GM12878 (cell line): ENCODE data around the gene LRRC26. TPM values are rescaled to one million over a fixed set of nuclear protein-coding genes. Genes with fewer than 3 reads are reported as not detected.

Source experiments
- ATF2 ChIP-seq: IDR thresholded peaks from 2 replicates; pipeline ENCODE4 v1.6.1; 2012; ENCODE audit warnings: low read length, inconsistent platforms
- BCL11A ChIP-seq: IDR thresholded peaks from 2 replicates; pipeline ENCODE4 v1.6.1; 2011; ENCODE audit warnings: low read depth, low read length
- CHD2 ChIP-seq: IDR thresholded peaks from 2 replicates; pipeline ENCODE4 v1.6.1; 2011; ENCODE audit warnings: low read depth, low read length, improper control_type of control experiment, borderline replicate concordance
- FOXK2 ChIP-seq: fragments of 450-650 bp; IDR thresholded peaks from 2 replicates; pipeline ENCODE4 v1.6.1; 2017; ENCODE audit warnings: mild to moderate bottlenecking, moderate library complexity
- MTA3 ChIP-seq: IDR thresholded peaks from 2 replicates; pipeline ENCODE4 v1.6.1; 2012; ENCODE audit warnings: low read length, inconsistent platforms, borderline replicate concordance
- NKRF ChIP-seq: fragments of 450-650 bp; conservative IDR thresholded peaks from 2 replicates; pipeline ENCODE4 v1.6.1; 2017; ENCODE audit warnings: mild to moderate bottlenecking, moderate library complexity
- POLR2A ChIP-seq: IDR thresholded peaks from 2 replicates; pipeline ENCODE4 v1.6.1; 2011; ENCODE audit warnings: low read depth, mild to moderate bottlenecking, low read length
- PRDM15 ChIP-seq: fragments of 450-650 bp; formaldehyde crosslinking; IDR thresholded peaks from 2 replicates; pipeline ENCODE4 v1.4.0; 2020; ENCODE audit warnings: mild to moderate bottlenecking, moderate library complexity
- SMAD1 ChIP-seq: fragments of 450-650 bp; IDR thresholded peaks from 2 replicates; pipeline ENCODE4 v1.6.1; 2018; ENCODE audit warnings: mild to moderate bottlenecking, low read depth; ENCODE audit not compliant: partially characterized antibody
- polyA plus RNA-seq, 11 experiments: library from polyadenylated mRNA; depleted of rRNA in 4 of 11; unstranded in 6 of 11; stranded (reverse) in 5 of 11; fragments of >200 nt; fragmentation: Nextera tagmentation in 4 of 11; fragmentation: Illumina TruSeq in 1 of 11; extraction: Ambion mirVana in 4 of 11; extraction: Trizol in 1 of 11; gene quantifications; 1 replicate in 1 of 11; 2 replicates in 10 of 11; pipeline versions ENCODE4 v1.2.1 to v1.2.3, GENCODE V29; 2011 to 2016; ENCODE audit warnings: inconsistent platforms in 2 of 11, missing spikeins in 2 of 11, low read depth in 1 of 11
- total RNA-seq, 4 experiments: library from RNA; depleted of rRNA in 3 of 4; stranded (reverse); fragments of >200 nt in 3 of 4; fragmentation: Illumina TruSeq in 1 of 4; extraction: Trizol in 1 of 4; gene quantifications; 2 replicates each; pipeline versions ENCODE4 v1.2.1 to v1.2.3, GENCODE V29; 2013 to 2021
- TF ChIP-seq, protein P1 (sequence below): fragments of 450-650 bp; IDR thresholded peaks from 2 replicates; pipeline ENCODE4 v1.6.1; 2018; ENCODE audit warnings: mild to moderate bottlenecking, low read depth, moderate library complexity; ENCODE audit not compliant: partially characterized antibody
- TF ChIP-seq, protein P2 (sequence below): IDR thresholded peaks from 2 replicates; pipeline ENCODE4 v1.6.1; 2012; ENCODE audit warnings: mild to moderate bottlenecking, low read depth, low read length

Gene LRRC26
- total and polyA plus RNA-seq, 10 of the 15 experiments (the other 5 are each of a cell fraction or from before 2014, with no cell fraction given) = 0.29 to 0.91 (median 0.64) TPM; not detected in 5

DNA sequence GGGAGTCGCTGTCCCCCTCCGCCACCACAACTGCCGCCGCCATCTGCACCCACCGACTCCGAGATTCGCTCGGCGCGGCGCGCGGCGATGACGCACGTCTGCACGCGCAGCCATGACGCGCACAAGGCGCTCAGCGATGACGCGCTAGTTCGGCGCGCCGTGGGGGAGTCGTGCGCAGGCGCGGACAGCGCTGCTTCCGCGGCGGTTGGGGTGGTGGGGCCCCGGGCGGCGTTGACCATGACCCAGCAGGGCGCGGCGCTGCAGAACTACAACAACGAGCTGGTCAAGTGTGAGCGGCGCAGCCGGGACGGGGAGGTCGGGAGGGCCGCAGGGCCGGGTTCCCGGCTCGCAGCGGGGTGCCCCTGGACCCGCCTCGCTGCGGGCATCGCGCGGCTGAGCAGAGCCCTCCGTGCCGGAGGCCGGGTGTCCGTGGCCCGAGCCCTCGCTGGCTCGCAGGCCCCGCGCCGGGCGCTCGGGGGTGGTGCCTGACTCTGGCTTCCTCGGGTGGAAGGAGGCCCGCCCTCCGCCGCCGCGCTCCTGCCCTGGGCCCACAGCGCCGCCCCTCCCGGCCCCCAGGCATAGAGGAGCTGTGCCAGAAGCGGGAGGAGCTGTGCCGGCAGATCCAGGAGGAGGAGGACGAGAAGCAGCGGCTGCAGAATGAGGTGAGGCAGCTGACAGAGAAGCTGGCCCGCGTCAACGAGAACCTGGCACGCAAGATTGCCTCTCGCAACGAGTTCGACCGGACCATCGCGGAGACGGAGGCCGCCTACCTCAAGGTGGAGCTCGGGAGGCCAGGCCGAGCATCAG, 18.8 kb upstream of the LRRC26 start, which contains the start of the genes ANAPC2 and SSNA1 (continued):
- TF ChIP-seq, protein P1, sequence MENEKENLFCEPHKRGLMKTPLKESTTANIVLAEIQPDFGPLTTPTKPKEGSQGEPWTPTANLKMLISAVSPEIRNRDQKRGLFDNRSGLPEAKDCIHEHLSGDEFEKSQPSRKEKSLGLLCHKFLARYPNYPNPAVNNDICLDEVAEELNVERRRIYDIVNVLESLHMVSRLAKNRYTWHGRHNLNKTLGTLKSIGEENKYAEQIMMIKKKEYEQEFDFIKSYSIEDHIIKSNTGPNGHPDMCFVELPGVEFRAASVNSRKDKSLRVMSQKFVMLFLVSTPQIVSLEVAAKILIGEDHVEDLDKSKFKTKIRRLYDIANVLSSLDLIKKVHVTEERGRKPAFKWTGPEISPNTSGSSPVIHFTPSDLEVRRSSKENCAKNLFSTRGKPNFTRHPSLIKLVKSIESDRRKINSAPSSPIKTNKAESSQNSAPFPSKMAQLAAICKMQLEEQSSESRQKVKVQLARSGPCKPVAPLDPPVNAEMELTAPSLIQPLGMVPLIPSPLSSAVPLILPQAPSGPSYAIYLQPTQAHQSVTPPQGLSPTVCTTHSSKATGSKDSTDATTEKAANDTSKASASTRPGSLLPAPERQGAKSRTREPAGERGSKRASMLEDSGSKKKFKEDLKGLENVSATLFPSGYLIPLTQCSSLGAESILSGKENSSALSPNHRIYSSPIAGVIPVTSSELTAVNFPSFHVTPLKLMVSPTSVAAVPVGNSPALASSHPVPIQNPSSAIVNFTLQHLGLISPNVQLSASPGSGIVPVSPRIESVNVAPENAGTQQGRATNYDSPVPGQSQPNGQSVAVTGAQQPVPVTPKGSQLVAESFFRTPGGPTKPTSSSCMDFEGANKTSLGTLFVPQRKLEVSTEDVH = no peak
- TF ChIP-seq MTA3 = no peak
- no peak for TF ChIP-seq BCL11A
- no peak for TF ChIP-seq ATF2
- no peak for TF ChIP-seq SMAD1
- TF ChIP-seq NKRF = peak; percentile 90
- peak; percentile 95 for TF ChIP-seq POLR2A
- peak; percentile 84 for TF ChIP-seq CHD2
- no peak for TF ChIP-seq PRDM15 (CRISPR knock-in tag)
- TF ChIP-seq, protein P2, sequence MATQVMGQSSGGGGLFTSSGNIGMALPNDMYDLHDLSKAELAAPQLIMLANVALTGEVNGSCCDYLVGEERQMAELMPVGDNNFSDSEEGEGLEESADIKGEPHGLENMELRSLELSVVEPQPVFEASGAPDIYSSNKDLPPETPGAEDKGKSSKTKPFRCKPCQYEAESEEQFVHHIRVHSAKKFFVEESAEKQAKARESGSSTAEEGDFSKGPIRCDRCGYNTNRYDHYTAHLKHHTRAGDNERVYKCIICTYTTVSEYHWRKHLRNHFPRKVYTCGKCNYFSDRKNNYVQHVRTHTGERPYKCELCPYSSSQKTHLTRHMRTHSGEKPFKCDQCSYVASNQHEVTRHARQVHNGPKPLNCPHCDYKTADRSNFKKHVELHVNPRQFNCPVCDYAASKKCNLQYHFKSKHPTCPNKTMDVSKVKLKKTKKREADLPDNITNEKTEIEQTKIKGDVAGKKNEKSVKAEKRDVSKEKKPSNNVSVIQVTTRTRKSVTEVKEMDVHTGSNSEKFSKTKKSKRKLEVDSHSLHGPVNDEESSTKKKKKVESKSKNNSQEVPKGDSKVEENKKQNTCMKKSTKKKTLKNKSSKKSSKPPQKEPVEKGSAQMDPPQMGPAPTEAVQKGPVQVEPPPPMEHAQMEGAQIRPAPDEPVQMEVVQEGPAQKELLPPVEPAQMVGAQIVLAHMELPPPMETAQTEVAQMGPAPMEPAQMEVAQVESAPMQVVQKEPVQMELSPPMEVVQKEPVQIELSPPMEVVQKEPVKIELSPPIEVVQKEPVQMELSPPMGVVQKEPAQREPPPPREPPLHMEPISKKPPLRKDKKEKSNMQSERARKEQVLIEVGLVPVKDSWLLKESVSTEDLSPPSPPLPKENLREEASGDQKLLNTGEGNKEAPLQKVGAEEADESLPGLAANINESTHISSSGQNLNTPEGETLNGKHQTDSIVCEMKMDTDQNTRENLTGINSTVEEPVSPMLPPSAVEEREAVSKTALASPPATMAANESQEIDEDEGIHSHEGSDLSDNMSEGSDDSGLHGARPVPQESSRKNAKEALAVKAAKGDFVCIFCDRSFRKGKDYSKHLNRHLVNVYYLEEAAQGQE = peak; percentile 26; the same call in 1 of the 2 replicates
- TF ChIP-seq FOXK2 = peak; percentile 57; the same call in 1 of the 2 replicates
